Hematopoietic multipotent progenitor cell treated with erythropoietin and hydrocortisone succinate and interleukin-3 and kit ligand, for 15 days (in vitro differentiated cells): ENCODE results near the gene NT5DC2.
"Not testable (repeated sequence)": the region's sequence is repeated elsewhere in the genome, so short reads cannot be mapped to it uniquely, and the experiment has no call there.

ENCODE experiments used
- DNase-seq: peaks from one replicate; pipeline ENCODE4 v3.0.0-alpha.2; 2015; ENCODE audit warnings: low spot score

The NT5DC2 gene

DNA sequence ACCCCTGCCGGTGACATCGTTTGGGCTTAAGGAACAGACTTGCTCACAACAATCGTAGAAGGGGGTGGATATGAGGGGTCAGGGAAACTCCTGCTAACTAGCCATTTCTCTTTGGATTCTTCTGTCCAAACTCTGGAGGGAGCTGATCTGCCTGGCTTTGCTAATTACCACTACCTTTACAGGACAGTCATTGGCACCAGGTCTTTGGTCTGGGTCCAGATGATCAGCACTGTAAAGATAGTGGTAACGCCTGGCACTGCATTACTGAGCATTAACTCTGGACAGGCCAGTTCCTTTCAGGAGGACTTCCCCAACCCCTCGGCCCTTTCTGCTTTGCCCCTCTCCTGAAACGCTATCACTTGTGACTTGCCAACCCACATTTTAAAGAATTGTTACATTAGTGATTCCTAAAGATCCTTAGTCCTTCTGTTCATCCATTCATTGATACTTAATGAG, 3.5 kb upstream of the NT5DC2 start:
- peak; percentile 47 for DNase-seq

DNA sequence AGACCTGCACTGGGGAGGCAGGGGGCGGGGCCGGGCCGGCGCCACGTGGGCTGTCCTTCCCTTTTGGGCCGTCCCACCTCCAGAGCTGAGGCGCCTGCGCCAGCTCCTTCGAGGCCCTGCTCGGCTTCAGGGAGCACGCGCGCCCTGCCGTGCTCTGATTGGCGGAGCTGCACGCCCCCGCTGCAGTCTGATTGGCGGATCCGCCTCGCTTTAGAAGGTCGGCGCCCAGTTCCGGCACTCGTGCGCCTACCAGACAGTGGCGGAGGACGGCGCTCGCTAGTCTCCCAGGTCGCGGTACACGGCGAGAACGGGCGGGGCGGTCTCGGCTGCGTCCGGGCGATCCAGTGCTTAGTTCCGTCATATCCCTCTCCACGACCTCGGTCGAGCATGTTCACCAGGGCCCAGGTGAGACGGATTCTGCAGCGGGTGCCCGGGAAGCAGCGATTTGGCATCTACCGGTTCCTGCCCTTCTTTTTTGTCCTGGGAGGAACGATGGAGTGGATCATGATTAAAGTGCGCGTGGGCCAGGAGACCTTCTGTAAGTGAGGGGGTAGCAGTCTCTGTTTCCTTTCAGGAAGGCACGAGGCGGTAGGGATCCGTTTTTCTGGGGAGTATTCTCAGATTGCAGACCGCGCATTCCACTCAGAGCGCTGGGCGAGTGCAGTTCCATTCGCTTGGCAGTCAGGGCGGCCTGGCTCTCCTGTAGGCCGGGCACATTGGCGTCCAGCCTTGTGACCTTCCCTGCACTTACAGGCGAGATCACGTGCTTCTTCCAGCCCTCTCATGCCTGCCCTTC, 2.9 kb upstream of the NT5DC2 start, which contains the start of gene UQCC5:
UQCC5 (plus strand) TSS at position 237 of the 796 bp plus-strand sequence; CDS start at position 388, 151 bp downstream.
- peak; percentile 97 for DNase-seq

DNA sequence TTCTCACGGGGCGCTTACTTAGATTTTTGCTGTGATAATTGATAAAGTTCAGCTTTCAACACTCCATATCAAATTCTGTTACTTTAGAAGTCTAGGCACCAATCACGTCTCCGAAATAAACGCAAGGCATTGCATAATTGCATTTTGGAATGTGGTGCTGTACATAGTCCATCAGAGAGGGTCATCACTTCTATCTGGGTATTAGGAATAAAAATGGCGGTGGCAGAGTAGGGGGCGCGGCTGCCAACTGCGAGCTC, 2.4 kb upstream of the NT5DC2 start:
- no peak for DNase-seq

DNA sequence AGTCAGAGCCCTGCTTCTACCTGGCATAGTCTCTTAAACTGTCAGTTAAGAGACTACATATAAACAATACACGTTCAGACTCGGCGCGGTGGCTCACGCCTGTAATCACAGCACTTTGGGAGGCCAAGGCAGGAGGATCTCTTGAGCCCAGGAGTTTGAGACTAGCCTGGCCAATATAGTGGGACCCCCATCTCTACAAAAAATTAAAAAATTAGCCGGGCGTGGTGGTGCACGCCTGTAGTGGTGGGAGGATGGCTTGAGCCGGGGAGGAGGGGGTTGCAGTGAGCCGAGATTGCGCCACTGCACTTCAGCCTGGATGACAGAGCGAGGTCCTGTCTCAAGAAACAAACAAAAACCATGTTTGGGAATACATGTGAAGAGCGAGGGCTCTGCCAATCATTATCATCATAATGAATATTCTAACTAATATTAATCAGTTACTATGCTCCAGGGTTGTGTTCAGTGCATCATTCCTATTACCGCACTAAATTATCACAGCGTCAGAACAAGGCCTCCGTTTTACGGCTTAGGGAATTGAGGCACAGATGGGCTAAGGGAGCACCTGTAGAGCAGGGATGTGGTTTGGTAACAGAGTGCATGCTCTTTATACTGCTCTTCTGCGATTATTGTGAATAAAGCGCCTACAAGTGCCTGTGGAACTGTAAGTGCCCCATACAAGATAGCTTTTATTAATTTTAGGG, 1.9 kb upstream of the NT5DC2 start:
- DNase-seq = no peak

DNA sequence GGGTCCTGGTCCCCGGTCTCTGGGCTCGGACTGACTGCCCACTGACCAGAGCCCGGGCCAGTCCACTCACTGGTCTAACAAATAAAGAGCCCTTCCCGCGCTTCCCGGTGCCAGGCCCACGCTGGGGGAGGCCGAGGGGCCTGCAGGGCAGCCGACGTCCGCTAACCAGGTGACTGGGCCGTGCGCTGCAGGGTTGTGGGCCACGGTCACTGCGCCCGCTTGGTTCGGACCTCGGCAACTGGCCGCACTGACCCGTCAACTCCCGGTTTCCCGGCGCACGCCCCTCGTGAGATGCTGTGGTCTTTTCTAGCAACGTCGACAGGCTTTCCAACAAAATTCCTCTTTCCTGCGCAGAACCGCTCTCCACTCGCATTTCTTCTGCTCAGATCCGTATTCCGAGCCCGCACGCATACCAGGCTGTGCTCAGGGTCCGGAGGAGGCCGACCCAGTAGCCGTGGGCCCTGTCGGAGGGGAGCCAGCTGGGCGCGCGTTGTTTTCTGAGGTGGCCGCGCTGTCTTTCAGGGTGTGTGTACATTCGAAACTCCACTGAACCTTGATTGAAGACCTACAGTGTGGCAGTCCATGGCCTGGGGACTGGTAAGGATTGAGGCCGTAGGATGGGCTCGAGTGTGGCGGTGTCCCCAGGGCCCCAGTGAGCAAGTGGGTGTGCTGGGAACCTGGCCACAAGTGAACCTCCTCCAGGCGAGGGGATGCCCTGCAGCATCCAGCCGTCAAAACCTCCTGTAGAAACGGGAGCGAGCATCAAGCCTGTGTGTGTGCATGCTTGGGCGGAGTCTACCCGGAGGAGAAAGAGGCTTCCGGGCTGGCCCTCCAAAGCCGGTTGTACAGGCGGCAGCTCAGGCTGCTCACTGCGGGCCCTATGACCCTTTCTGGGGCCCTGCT, 875 bp upstream of the NT5DC2 start:
- DNase-seq = no peak

DNA sequence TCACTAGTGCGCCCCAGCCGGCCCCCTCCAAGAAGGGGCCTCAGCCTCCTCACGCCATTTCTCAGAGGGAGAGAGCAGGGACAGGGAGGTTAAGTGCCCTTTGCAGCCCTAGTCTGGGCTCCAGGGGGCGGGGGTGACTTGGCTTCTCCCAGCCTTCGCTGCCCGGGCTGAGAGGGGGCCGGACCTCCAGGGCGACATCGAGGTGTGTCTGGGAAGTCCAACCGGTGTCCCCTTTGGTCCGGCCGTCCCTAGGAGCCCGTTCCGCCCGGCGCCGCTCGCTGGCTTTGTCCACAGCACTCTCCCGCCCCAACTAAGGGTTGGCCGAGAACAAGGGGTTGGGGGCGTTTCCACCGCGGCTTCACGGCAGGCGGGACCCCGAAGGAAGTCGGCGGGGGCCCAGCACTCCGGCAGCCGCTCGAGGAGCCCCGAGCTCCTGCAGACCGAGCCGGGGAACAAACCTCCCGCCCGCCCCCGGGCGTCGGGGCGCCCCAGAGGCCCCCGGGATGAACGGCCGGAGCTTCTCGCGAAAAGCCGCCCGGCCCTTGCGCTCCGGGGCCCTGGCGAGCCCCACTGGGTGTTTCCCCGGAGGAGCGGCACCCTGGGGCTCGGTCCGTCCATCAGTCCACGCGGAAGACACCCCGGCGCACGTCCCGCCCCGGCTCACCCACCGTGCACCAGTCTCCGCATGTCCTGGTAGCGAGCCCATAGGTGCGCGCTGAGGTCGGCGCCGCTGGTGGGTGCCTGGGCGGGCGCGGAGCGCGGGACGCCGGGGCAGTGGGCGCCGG, 627 bp downstream of the NT5DC2 start:
- no peak for DNase-seq

DNA sequence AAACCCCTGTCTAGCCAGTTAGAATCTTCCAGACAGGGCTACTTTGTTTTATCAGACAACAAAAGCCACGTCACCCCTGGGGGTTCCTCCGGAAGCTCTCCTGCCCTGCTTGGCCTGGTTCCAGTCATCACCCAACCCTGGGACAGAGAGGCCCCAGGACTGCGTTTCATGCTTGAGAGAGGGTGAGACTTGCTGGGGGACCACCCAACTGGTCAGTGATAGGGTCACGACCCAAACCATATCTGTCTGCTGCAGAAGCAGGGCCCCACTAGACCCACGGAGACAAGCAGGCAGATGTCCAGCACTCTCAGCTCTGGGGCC, 1.2 kb downstream of the NT5DC2 start:
- peak; percentile 31 for DNase-seq

DNA sequence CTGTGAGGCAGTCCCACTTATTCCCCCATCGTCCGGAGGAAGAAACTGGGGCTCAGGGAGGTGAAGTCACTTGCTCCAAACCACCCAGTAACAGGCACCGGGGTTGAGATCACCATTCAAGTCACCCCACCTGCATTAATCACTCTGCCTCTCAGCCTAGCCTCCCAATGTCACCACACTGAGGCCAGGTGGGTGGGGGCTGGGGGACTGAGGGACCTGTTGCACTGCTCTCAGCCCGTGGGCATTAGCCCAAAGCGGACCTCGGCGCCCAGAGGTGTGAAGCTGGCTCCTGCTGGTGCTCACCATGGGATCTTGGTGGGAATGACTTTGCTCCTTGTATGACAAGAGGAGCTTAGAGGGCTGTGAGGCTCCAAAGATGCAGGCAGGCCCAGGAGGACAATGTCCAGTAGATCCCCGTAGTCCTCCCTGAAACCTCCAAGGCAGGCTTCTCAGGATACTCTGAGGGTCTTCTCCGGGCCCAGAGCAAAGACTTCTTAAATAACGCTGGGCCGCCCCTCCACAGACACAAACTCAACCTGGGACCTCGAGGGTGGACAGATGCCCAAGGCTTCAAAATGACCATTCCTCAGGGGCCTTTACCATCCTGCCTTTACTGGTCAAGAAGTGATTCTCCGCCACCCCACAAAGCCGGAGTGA, 1.7 kb downstream of the NT5DC2 start:
- no peak for DNase-seq

DNA sequence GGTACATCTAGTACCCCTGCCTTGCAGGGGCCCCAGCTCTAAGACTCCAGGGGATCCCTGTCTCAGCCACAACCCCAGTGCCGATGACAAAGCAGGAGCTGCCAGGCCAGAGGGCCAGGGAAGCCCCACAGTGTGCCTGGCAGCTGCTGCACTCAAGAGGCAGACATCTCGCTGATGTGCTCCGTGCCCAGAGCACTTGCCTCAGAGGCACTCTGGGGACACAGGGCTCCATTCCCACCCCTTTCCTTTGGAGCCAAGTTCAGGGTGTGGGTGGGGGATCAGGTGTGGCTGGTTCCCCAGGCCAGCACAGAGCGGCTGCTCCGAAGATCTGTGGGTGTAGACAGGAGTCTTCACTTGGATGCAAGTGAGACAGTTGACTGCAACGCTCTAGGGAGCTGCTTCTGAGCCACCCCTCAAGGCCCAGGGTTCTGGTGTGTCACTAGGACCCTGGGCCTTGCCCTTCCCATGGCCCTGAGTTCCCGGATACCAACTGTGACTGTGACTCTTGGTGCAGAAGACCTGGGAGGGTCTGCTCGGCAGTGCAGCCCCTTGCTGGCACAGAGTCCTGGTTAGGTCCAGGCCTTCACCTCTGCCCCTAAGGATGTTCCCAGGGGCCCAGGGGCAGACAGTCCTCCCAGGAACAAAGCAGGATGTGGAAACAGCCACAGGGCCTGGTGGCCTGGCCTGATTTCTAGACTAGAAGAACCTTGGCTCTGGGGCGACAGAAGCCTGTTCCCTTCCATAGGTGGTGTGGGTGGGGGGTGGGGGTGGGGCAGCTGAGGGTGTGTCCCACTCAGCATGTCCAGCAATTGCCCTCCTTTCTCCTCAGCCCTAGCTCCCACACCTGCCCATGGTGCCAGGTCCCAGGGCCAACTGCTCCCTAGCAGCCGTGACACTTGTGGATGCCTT, 2.5 kb downstream of the NT5DC2 start:
- DNase-seq = no peak

DNA sequence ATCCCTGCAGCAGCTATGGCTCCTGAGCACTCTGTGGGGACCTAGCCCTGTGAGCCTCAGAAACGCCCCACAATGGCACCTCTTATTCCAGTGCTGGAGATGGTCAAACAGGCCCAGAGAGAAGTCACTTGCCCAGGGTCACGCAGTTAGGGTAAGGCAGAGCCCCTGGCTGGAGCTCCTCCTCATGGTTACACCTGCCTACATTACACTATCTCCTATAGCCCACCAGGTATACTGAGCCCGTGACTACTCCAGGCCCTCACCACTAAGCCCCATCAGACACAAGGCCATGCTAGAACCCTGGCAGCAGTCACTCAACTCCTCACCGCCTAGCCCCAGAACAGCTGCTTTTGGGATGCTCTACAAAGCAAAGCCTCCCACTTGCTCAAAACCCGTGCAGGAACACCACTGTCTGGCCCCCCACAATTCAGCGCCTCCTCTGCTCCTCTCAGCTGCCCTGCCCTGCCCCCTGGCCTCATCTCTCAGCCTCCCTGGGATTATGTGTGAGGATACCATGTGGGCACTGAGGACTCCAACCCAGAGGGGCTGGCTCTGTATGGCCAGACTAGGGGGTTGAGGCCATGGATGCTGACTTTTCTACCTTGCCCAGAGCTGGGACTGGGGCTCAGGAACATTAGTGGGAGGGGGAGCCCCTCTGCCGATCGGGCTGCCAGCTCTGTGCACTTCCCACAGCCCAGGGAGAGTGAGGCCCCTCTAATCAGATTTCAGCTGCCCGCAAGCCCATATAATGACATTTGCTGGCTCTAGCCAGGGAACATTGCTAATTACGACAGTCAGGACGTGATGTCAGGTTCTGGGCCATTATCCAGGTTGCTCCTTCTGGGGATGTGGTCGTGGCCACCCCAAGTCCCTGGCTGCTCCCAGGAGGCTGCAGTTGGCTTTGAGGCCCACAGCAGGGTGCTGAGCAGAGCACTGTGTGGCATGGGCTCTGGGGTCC, 4.0 kb downstream of the NT5DC2 start:
- DNase-seq = no peak

DNA sequence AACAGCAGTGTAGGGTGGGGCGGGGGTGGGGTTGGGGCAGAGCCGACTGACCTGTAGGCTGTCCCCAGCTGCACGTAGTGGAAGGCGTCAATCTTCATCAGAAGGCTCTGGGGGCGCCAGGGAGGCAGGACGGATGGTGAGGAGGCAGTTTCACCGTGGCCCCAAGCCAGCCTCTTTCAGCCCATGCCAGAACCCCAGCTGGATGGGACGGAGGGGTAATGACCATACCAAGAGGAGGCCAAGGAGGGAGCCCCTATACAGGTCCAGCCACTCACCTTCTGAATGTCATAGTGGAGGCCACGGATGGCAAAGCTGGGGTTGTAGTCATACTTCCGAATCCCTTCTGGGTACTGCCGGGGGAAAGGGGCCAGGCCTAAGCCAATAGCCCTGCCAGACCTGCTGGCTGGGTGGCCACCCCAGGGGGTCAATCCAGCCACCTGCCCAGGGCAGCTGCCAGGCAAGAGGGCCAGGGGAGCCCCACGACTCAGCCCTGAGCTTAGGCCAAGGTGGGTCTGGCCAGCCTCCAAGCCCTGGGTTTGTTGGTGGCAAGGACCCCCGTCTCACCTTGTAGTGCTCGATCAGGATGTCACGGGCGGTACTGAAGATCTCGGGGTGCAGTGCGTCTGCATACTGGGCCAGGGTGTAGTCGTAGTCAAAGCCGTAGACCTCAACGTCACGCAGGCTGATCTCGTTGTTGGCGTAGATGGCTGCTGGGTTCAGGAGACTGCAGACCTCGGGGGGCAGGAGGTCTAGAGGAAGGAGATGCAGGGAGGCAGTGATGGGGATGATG, 4.9 kb downstream of the NT5DC2 start:
- no peak for DNase-seq

DNA sequence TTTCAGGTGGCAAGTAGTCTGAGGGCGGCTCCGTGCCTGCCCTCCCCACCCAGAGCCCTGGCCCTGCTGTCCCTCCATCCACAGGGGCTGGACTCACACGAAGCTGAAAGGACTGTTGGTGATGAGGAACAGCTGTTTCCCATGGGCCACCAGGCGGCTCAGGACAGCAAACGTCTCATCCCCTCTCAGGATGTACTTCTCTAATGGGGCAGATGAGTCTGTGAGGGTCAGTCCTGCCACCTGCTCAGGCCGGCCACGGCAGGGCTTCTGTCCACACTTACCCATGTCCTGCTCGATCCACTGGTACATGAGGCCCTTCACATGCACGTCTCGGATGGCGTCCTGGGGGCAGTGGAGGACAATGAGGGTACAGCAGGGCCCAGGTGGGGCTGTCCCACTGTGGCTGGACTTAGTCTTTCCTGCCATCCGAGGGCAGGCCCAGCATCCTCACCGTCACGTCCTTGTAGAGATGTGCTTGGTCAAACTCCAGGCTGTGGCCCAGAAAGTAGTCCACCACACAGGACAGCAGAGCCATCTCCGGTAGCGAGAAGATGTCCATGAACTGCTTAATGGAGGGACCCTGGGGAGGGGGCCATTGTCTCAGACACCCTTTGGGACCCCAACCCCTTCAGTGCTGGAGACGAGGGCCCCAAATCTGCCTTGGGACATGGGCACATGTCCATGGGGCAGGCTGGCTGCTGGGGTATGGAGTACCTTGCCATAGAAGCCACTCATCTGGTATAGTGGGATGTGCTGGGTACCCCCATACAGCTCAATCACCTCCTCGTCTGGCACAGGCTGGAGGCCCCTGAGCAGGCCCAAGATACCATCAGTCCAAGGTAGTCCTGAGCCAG, 5.7 kb downstream of the NT5DC2 start:
- DNase-seq = no peak

DNA sequence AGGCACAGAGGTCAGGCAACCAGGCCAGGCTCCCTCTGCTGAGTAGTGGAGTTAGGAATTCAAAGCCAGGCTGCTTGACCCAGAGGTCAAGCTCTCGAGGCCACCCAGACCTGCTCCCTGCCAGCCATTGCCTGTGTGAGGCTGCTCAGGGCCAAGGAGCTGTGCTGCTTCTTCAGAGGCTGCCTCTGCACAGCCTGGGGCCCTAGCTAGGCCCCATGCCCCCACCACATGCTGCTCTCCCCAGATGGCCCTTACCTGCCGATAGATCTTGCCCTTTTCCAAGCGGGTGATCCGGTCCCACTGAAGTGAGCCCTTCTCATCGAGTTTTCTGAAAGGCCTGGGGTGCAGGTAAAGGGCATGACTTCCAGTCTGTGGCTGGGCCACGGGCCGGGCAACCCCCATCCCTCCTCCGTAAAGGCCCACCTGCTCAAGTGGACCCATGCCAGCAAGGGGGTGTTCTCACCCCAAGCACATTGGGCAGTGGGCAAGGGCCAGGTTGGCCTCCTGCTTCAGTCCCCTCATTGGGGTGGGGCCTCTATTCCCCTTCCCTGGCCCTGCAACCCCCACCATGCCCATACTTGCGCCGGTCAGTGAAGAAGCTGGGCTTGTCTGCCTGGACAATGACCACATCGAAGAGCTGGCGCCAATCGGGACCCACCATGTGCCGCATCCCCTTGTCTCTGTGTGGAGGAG, 6.5 kb downstream of the NT5DC2 start:
- no peak for DNase-seq

DNA sequence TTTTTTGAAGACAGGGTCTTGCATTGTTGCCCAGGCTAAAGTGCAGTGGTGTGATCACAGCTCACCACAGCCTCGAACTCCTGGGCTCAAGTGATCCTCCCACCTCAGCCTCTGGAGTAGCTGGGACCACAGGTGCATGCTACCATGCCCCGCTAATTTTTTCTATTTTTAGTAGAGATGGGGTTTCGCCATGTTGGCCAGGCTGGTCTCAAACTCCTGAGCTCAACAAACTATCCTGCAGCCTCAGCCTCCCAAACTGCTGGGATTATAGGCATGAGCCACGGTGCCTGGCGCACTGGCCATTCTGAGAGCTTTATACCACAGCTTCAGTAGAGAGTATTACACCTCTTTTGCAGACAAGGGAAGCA, 7.0 kb downstream of the NT5DC2 start:
- DNase-seq = not testable (repeated sequence)

DNA sequence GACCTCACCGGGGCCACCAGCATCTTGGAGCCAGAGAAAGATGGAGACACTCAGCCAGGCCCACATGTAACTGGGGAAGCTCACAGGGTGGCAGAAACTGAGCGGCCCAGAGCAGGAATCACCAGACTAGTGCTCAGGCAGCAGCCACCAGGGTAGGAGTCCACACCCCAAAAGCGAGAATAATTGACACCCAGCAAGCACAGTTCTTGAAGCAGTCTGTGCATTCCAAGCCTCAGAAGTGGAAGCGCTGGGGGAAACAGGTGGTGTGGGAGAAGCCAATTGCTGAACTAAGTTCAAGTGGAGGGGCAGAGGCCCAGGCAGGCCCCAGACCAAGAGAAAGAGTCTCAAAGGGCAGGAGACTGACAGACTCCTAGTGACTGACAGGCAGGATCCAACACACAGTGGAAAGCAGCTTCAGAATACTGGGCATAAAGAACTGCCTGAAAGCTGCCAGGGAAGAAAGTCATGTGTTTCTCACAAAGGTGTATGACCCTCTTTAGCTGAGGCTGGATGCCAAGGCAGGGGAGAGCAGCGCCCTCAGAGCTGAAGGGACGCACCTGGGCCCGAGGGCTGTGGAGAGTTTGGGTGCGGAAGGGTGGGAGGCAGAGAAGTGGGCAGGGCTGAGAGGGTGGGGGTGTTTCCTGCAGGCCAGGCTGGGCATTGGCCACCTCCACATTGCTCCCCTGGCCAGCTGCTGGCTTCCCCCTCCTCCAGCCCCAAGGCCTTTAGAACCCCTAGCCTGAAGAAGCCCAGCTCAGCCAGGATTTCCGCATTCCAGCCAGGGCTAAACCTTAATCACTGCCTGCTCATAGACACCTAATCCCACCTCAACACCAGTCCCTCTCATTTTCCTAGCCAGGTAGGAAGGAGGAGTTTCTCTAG, 7.7 kb downstream of the NT5DC2 start:
- DNase-seq = no peak
